Activated T-helper 1 cell treated with anti-CD3 and anti-CD28 coated beads, Interleukin-2, amount 50 U/mL, for 16 hours (primary cell): Measurements from ENCODE around the gene THAP8.

Experiments used
- DNase-seq, 2 donors: peaks; one replicate each; pipeline ENCODE4 v3.0.0-alpha.2; 2020; ENCODE audit warnings: low read depth in 1 of 2, low spot score in 1 of 2

THAP8 gene

DNA sequence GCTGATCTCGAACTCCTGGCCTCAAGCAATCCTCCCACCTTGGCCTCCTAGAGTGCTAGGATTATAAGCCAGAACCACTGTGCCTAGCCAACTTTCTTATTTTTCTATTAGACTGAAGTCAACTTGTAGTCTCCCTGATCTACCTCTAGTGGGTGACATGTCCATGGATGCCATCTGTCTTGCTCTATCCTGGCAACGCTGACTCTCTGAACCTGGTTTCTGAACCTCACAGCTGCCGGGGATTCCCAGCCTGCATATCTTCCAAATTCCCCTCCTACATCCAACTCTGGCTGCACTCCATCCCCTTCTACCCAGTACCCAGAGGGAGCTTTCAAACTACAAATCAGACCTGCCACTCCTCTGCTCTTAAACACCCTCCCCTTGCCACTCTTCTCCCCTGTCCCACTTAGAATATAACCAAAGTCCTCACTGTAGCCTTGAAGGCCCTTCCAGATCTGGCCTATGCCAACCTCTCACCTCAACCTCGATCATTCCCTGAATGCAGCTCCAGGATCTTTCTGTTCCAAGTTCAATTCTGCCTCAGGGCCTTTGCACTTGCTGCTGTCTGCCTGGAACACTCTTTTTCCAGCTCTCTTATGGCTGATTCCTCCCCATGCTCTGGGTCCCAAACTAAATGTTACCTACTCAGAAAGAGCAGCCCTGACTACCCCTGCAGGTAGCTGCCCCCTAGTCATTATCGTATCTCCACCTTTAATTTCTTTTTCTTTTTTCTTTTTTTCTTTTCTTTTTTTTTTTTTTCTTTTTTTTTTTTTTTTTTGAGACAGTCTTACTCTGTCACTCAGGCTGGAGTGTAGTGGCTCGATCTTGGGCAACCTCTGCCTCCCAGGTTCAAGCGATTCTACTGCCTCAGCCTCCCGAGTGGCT is 23.6 kb downstream of the THAP8 start:
- no peak for DNase-seq

DNA sequence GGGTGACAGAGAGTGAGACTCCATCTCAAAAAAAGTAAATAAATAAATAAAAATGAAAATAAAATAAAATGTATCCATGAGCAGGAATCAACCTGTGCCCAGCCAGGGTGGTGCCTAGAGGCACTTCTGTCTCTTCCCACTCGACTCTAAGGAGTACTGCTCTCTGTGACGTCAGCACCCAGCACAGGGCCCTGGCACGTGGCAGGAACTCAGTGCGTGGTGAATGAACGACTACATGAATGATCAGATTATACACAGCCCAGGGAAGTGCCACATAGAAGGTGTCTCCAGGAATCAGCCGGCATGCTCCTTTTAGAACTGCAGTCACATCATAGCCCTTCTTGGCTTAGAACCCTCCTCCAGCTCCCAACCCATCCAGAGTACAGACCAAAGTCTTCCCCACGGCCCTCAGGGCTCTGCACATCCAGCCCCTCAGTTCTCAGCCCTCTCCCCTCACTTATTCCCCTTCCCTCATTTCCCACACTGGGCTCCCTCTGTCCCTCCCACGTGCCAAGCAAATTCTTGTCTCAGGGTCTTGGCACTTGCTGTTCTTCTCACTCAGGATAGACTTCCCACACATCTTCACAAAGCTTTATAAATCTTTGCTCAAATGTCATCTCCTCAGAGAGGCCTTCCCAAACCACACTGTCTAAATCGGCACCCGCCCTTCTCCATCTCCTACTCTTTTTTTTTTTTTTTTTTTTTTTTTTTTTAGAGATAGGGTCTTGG is 25.6 kb downstream of the THAP8 start:
- DNase-seq: no peak

DNA sequence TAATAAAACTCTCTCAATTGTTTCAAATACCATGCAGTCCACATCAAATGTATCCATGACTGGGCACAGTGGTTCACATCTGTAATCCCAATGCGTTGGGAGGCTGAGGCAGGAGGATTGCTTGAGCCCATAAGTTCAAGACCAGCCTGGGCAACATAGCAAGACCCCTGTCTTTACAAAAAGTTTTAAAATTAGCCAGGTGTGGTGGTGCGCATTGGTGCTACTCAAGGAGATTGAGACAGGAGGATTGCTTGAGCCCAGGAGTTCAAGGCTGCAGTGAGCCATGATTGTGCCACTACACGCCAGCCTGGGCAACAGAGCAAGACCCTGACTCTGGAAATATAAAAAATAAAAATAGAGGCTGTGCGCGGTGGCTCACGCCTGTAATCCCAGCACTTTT is 26.4 kb downstream of the THAP8 start:
- DNase-seq: no peak

DNA sequence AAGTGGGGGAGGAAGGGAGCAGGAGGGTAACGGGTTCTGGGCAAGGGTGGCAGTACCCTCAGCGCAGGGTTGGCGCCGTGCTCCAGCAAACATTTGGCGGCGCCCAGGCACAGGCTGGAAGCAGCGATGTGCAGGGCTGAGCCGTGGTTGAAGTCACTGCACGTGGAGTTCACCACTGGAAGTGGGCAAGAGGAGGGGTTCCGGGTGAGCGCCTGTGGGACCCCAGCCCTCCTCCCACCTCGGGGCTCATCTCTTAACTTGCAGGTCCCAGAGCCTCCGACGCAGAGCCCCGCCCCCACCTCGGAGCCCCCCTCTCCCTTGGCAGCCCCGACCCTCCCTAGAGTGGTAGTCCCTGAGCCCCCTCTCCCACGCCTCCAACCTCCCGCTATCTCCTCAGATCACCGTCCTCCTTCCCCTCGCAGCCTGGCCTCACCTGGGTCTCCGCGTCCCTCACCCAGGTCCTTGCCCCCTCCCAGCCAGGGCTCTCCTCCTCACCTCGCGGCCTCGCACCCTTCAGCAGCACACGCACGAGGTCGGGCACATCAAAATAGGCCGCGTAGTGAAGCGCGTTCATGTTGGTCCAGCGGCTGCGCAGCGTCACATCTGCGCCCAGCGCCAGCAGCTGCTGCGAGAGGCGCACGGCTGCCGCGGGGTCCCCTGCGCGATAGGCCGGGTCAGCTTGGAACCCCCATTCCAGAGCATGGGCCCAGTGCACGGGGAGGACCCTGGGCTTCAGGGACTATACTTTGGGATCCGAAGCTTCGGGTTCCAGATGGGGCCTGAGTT is 27.8 kb downstream of the THAP8 start:
- no peak for DNase-seq

DNA sequence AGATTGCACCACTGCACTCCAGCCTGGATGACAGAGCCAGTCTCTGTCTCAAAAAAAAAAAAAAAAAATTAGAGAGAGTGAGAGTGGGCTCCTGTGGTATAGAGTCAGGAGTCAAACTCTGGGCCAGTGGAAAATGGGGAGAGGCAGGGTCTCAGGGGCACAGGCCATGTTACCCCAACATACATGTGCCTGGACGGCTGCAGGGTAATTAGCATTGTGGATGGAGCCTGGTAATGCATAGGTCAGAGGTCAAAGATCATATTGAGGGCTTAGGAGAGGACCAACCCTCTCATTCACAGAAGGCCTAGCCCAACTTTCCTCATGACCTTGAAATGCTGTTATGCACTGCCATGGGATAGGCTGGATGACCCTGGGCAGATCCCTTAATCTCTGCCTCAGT is 28.5 kb downstream of the THAP8 start:
- no peak for DNase-seq

DNA sequence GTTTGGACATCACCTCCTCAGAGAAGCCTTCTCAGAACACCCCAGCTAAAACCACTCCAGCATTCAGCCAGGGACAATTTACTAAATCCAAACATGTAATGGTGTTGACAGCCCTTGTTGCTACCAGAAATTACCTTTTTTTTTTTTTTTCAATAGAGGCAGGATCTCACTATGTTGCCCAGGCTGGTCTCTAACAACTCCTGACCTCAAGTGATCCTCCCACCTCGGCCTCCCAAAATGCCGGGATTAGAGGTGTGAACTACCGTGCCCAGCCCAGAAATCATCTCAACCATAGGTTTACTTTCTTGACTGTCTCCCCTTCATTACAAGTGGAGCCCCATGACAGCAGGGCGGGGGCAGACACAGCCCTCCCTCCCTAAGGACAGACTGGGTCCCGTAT is 30.7 kb downstream of the THAP8 start:
- no peak for DNase-seq

DNA sequence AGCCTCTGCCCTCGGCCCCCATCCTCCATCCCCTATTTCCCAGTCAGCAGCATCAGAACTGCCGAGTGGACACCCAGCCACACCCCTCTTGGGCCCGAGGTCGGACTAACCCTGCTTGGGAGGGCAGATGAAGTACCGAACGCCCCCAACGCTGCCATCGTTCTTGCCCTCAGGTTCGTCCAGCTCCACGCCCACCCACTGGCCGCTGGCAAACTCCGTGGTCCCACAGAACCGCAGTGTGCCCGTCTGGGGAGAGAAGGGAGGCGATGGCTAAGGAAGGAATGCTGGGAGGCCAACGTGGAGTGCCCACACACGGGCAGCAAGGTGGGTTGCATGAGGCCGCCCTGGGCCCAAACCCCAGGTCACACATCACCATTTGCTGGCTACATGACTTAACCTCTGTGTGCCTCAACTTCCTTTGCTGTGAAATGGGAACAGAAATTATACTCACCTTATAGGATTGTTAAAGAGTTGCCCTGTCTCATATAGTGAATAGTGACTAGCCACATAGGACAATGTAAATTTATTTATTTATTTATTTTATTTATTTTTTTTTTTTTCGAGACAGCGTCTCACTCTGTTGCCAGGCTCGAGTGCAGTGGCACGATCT is 34.9 kb downstream of the THAP8 start:
- no peak for DNase-seq

DNA sequence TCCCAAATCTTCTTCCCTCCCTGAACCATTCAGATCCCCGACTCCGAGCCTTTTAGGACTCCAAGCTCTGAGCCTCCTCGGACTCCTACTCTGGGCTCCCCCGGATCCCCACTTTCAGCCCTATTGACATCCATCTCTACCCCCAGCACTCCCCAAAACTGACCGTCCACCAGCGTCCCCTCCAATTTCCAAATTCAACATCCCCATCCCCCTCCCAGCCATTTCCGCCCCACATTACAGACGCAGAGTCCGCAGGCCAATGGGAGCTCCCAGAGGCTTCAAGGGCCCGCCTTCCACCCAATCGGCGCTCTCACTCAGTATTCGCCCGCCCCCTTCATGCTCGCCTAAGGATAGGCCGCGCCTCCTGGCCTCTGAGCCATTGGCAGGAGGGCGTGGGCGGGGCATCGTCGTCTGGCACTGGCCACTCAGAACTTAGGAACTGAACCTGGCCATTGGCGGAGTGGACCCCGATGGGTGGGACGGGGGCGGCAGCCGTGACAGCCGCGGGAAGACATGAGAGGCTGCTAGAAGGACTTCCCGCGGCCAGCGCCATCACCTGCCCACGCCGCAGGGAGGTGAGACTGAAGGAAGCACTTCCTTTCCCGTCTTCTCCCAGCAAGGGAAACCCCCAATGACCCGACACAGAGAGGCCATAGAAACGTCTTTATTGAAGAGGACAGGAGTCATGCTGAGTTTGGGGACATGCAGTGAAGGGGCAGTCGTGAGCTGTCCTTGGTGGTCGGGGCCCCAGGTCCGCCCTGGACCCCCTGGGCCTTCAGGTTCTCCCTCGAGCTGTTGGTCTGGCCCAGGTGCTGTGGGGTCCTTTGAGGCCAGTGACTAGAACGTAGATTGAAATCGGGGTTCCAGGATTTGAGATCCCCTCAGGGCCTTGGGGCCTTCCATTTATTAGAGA is 39.8 kb downstream of the THAP8 start, which contains the start of gene ALKBH6:
ALKBH6 (minus strand) TSS at position 202 of the 913 bp plus-strand sequence. CDS start 816 bp downstream, outside the sequence.
- peak; percentile 98 to 99 for DNase-seq

DNA sequence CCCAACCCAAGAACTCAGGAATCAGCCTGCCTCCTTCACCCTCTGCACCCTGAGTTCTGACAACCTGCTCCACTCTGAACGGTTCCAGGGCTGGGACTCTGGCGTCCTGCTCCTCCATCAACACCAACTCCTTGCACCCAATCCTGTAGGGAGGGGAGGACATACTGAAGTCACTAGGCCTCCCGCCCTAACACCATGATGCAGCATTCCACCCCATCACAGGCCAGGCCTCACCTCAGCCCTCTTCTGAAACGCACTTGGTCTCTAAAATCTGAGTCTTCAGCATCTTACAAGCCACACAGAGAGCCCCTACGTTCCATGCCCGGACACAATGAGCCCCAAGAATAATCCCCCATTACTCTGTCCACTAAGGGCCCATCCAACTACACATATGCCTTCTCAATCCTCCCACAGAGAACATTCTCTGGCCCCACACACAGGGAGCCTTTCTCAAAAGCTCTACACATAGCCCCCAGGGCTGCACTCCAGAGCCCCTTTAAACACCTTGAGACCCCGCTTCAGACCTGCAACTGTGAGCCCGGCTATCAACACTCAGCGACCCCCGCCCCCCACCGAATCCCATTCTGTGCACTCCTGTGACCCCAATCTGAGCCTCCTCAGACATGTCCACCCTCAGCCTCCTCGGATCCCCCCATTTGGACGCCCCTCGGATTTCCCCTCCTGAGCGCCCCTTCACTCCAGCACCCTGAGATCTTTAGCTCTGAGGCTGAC is 40.6 kb downstream of the THAP8 start:
- DNase-seq: no peak

DNA sequence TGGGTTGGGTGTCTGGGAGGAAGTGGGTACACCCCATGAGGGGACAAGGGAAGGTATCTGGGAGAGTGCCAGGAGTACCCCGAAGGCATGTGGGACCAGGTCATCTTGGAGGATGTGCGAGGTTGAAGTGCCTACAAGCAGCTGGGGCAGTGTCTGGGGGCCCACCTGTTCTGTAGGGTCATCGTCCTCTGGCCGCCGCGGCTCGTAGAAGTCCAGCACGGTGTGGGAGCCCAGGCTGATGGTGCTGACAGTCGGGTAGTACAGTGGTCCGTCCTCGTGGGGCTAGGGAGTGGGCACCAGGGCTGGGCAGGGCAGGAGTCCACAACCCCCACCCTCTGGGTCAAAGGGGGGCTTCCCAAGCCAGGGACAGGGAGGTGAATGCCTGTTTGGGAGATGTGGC is 43.7 kb downstream of the THAP8 start:
- DNase-seq: no peak

DNA sequence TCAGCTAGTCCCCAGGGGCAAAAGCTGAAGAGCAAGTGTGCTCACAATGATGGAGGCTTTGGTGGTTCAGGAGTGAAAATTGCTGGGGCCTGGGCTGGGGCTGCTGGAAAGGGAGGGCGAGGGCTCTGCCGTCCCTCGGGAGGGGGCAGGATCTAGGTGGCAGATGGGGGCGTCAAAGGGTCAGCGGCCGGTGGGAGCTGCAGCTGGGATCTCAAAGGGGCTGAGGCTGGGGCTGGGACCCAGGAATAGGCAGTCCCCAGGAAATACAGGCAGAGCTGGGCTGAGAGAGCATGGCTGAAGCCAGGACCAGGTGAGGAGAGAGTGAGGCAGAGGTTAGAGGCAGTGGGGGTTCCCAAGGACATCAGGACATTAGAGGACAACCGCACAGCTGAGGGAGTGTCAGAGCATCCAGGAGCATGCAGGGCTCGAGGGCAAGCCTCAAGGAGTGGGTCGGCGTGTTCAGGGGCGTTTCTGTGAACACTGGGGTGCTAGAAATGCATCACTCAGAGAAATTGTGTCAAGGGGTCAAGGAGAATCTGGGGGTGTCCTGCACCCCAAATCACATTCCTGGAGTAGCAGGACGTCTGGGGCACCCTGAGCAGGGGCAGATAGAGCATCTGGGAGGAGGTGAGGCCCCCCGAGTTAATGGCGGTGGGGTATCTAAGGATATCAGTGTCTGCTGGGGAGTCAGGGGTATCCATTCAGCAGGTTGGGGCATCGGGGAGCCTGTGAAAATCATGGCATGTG is 44.3 kb downstream of the THAP8 start:
- DNase-seq: no peak

DNA sequence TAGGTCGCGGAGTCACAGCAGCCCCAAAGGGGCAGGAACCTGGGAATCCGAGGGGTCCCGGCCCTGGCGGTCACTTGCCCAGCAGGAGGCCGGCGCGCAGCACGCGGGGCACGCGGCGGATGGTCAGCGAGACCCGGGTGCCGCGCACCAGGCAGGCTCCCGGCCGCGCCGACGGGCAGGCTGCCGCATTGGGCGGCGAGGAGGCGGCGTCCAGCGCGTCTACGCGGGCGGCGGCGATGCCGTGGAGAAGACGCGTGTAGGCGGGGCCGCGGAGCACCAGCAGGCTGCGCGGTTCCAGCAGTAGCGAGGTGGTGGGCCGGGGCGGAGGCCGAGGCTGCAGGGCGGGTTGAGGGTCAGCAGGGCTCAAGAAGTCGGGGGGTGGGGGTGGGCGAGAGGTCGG is 44.9 kb downstream of the THAP8 start:
- DNase-seq: no peak

DNA sequence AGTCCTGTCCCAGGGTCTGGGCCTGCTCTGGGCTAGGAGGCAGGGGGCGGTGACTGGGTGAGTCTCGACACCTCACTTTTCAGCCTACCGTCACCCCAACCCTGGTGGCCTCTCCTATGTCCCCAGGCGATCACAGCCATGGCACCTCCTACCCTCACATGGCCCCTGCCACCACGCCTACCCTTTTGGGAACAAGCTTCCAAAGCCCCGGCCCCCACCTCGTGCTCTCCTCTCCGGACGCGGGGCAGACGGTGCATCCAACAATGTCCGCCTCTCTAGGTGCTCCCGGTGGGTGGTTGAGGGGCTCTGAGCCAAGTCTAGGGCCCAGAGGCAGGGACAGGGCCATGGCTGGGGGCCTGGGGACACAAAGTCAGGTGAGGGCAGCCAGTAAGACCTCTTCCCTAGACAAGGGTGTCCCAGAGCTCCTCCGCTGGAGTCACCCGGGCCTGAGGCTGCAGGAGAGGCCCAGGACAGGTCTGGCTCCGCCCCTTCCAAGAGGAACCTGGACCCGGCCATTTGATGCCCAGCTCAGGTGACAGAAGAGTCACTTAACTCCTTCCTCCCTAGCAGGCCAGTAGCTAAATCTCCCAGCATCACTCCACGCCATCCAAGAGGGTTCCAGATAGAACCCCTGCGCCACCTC is 45.6 kb downstream of the THAP8 start, which contains the start of gene SYNE4:
SYNE4 (minus strand) TSS at position 478 of the 643 bp plus-strand sequence; CDS start at position 346, 132 bp downstream.
- DNase-seq: no peak

DNA sequence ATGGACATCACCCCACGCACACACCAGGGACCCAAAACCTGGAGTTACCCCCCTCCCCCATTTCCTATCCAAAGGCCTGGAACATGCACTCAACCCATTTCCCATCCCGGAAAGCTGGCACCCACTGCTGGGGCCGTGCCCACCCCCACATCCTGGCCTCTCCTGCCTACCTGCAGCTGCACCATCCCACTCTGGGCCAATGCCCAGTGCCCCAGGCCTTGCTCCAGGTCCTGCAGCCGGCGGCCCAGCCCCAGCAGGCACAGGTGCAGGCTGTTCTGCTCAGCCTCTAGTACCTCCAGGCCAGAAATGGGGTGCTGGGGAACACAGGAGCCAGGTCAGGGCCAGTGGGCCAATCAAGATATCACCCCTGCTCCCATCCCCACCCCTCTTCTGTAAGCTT is 47.1 kb downstream of the THAP8 start:
- no peak for DNase-seq

DNA sequence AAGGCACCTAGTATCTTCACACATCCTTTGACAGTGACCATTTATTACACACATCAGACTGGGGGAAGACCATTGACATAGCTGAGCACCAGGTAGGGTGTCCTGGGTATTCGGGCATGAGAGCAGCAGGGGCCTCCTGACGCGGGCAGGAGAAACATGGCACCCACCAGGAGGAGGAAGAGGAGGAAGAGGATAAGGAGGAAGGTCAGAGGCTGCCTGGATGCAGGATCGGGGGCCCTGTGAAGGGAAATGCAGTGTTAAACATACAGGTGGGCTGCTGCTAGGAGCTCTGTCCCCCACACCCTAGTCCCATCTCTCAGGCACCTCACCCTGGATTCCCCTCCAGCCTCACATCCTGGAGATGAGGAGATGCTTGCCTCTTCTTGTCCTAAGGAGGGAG is 50.8 kb downstream of the THAP8 start:
- DNase-seq: no peak

DNA sequence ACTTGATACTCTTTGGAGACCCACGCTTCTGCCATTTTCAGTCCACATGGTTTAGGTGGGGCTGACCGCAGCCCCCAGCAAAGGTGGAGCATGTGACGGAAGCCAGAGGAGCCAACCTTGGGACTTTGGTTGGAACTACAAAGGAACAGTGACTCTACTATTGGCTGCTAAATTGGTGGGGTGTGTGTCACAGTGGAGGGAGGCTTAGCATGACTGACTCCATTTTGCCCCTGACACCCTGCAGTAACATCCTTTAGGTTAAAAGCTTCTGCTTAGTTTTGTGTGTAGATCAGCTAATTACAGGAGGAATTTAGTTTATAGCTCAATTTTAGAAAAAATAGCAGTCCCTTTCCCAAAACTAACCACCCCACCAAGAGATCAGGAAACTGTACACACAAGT is 52.5 kb downstream of the THAP8 start:
- DNase-seq: no peak

DNA sequence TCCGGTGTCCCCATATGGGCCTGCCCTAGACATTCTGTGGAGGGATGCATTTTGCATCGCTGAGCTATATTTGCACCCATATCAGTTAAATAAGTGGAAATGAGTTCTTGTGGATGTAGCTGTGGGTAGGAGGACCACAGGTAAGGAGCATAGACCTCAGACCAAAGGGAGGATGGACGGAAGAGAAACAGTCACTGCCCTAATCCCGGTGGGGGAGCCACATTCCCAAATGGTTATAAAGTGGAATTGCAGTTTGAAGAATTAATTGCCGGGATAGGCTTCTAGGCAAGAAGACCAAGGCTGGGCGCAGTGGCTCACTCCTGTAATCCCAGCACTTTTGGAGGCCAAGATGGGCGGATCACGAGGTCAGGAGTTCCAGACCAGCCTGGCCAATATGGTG is 57.3 kb downstream of the THAP8 start:
- no peak for DNase-seq
